LNCaP clone FGC (cell line): Measurements from ENCODE around the gene SDF2L1.
"Not testable (repeated sequence)": the region's sequence is repeated elsewhere in the genome, so short reads cannot be mapped to it uniquely, and the experiment has no call there.

Experiments used
- DNase-seq: peaks from one replicate; pipeline ENCODE4 v3.0.0-alpha.2; 2011; ENCODE audit warnings: low read depth
- H3K4me3 ChIP-seq: 2 replicates; pipeline ENCODE4 v1.5.1; 2011; ENCODE audit warnings: mild to moderate bottlenecking, low read depth, low read length, control low read depth
- CTCF ChIP-seq: IDR thresholded peaks from 2 replicates; pipeline ENCODE4 v1.5.1; 2012; ENCODE audit warnings: mild to moderate bottlenecking; ENCODE audit not compliant: control insufficient read depth, insufficient read depth; ENCODE audit errors: extremely low read depth

SDF2L1 gene

GRCh38 chr22:21634081-21634480 is 8.0 kb upstream of the SDF2L1 start:
- DNase-seq: no peak
- no peak overlapping the region for H3K4me3 ChIP-seq
- no peak for TF ChIP-seq CTCF

- no peak overlapping the region for H3K4me3 ChIP-seq
- TF ChIP-seq CTCF: no peak
- no peak for DNase-seq
These were observed 7.3 kb upstream of the SDF2L1 start for GRCh38 chr22:21634844-21635243.

- H3K4me3 ChIP-seq: no peak overlapping the region
- no peak for DNase-seq
- no peak for TF ChIP-seq CTCF
These were observed 6.2 kb upstream of the SDF2L1 start for GRCh38 chr22:21635771-21636510.

GRCh38 chr22:21636629-21637218 is 5.4 kb upstream of the SDF2L1 start:
- TF ChIP-seq CTCF: no peak
- no peak overlapping the region for H3K4me3 ChIP-seq
- no peak for DNase-seq

GRCh38 chr22:21637450-21637849 is 4.7 kb upstream of the SDF2L1 start:
- DNase-seq, H3K4me3 ChIP-seq: not testable (repeated sequence)

- no peak overlapping the region for H3K4me3 ChIP-seq
- no peak for DNase-seq
- no peak for TF ChIP-seq CTCF
These were observed 2.7 kb upstream of the SDF2L1 start for GRCh38 chr22:21639359-21639758.

- no peak for DNase-seq
- H3K4me3 ChIP-seq: no peak overlapping the region
- no peak for TF ChIP-seq CTCF
These were observed 1.3 kb upstream of the SDF2L1 start for GRCh38 chr22:21640810-21641209.
